ENCODE measurements around the gene LRMDA. TPM values are rescaled to one million over a fixed set of nuclear protein-coding genes. Genes with fewer than 3 reads are reported as not detected.
"Not testable (repeated sequence)": the region's sequence is repeated elsewhere in the genome, so short reads cannot be mapped to it uniquely, and the experiment has no call there.

Gene LRMDA
- total RNA-seq, 2 experiments from 2014 or later, result not detected

- POLR2A ChIA-PET, result no interaction called here
- no peak for DNase-seq
- CTCF ChIA-PET, result no interaction called here
- no peaks in the 10 kb centered on the region for H3K27me3 Mint-ChIP-seq
- no peaks in the 10 kb centered on the region for H3K9me3 Mint-ChIP-seq
- no peaks in the 10 kb centered on the region for H3K4me1 Mint-ChIP-seq
- H3K4me3 Mint-ChIP-seq, result no peak overlapping the region
- no peaks in the 10 kb centered on the region for H3K36me3 Mint-ChIP-seq (ENCODE audit: low read depth)
- no peak overlapping the region for H3K27ac Mint-ChIP-seq
Measured at GRCh38 chr10:75509706-75510105, 78.3 kb downstream of the LRMDA start.

- Mint-ChIP-seq H3K36me3 (ENCODE audit: low read depth) (no peaks in the 10 kb centered on the region), H3K27me3 (peaks cover 4% of the 10 kb centered on the region), H3K4me1 (no peaks in the 10 kb centered on the region), H3K9me3 (peaks cover 2% of the 10 kb centered on the region), H3K27ac (no peak overlapping the region), H3K4me3 (no peak overlapping the region)
- CTCF ChIA-PET, result no interaction called here
- no peak for DNase-seq
- POLR2A ChIA-PET, result no interaction called here
Measured at GRCh38 chr10:75511011-75511410, 79.6 kb downstream of the LRMDA start.

- CTCF ChIA-PET, result no interaction called here
- Mint-ChIP-seq H3K9me3 (peaks cover 2% of the 10 kb centered on the region), H3K4me1 (peaks cover 3% of the 10 kb centered on the region), H3K27me3 (peaks cover 5% of the 10 kb centered on the region), H3K36me3 (ENCODE audit: low read depth) (no peaks in the 10 kb centered on the region), H3K27ac (no peak overlapping the region), H3K4me3 (no peak overlapping the region)
- POLR2A ChIA-PET, result no interaction called here
- no peak for DNase-seq
Measured at GRCh38 chr10:75512203-75512933, 80.9 kb downstream of the LRMDA start.

DNA sequence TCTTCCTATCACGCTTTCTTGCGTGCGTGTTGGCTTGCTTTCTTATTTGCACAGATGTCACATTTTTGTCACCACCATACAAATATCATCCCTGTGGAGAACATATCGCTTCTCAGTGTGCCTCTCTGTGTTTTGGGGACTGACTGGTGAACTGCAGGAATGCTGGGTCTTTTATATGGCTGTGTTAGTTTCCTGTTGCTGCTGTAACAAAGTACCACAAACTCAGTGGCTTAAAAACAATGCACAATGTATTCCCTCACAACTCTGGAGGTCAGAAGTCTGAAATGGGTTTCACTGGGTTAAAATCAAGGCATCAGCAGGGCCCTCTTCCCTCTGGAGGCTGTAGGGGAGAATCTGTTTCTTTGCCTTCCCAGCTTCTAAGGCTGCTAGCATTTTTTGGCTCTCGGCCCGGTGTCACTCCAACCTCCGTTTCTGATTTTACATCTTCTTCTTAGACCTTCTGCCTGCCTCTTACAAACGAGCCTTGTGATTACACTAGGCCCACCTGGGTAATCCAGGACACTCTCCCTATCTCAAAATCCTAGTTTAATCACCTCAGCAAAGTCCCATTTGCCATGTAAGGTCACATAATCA, 82.0 kb downstream of the LRMDA start:
- no peak overlapping the region for H3K27ac Mint-ChIP-seq
- H3K9me3 Mint-ChIP-seq, result peaks cover 2% of the 10 kb centered on the region
- peaks cover 3% of the 10 kb centered on the region for H3K4me1 Mint-ChIP-seq
- no peak overlapping the region for H3K4me3 Mint-ChIP-seq
- DNase-seq, result no peak
- CTCF ChIA-PET, result no interaction called here
- peaks cover 8% of the 10 kb centered on the region for H3K27me3 Mint-ChIP-seq
- no peaks in the 10 kb centered on the region for H3K36me3 Mint-ChIP-seq (ENCODE audit: low read depth)
- POLR2A ChIA-PET, result no interaction called here

- no peak overlapping the region for H3K27ac Mint-ChIP-seq
- H3K27me3 Mint-ChIP-seq, result peaks cover 15% of the 10 kb centered on the region
- peaks cover 3% of the 10 kb centered on the region for H3K4me1 Mint-ChIP-seq
- H3K4me3 Mint-ChIP-seq, result no peak overlapping the region
- no peaks in the 10 kb centered on the region for H3K36me3 Mint-ChIP-seq (ENCODE audit: low read depth)
- DNase-seq, result no peak
- ChIA-PET POLR2A (no interaction called here), CTCF (no interaction called here)
- H3K9me3 Mint-ChIP-seq, result peaks cover 2% of the 10 kb centered on the region
Measured at GRCh38 chr10:75514830-75515229, 83.4 kb downstream of the LRMDA start.

GRCh38 chr10:75516154-75516553, 84.7 kb downstream of the LRMDA start:
- H3K4me1 Mint-ChIP-seq; H3K9me3 Mint-ChIP-seq; CTCF ChIA-PET; POLR2A ChIA-PET; H3K36me3 Mint-ChIP-seq (ENCODE audit: low read depth); DNase-seq; H3K4me3 Mint-ChIP-seq; H3K27ac Mint-ChIP-seq: not testable (repeated sequence)
- peaks cover 20% of the 10 kb centered on the region for H3K27me3 Mint-ChIP-seq

DNA sequence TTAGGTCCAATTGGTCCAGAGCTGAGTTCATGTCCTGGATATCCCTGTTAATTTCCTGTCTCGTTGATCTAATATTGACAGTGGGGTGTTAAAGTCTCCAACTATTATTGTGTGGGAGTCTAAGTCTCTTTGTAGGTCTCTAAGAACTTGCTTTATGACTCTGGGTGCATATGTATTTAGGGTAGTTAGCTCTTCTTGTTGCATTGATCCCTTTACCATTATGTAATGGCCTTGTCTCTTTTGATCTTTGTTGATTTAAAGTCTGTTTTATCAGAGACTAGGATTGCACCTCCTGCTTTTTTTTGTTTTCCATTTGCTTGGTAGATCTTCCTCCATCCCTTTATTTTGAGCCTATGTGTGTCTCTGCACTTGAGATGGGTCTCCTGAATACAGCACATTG, 87.8 kb downstream of the LRMDA start:
- CTCF ChIA-PET; H3K27ac Mint-ChIP-seq; H3K4me3 Mint-ChIP-seq; POLR2A ChIA-PET; H3K9me3 Mint-ChIP-seq; H3K36me3 Mint-ChIP-seq (ENCODE audit: low read depth); DNase-seq; H3K4me1 Mint-ChIP-seq: not testable (repeated sequence)
- H3K27me3 Mint-ChIP-seq, result peaks cover 20% of the 10 kb centered on the region

- CTCF ChIA-PET; H3K36me3 Mint-ChIP-seq (ENCODE audit: low read depth); H3K4me1 Mint-ChIP-seq; H3K4me3 Mint-ChIP-seq; H3K27ac Mint-ChIP-seq; DNase-seq; H3K9me3 Mint-ChIP-seq; POLR2A ChIA-PET: not testable (repeated sequence)
- H3K27me3 Mint-ChIP-seq, result peaks cover 17% of the 10 kb centered on the region
Measured at GRCh38 chr10:75521194-75521829, 89.9 kb downstream of the LRMDA start.

GRCh38 chr10:75525067-75525466, 93.6 kb downstream of the LRMDA start:
- H3K9me3 Mint-ChIP-seq, result no peaks in the 10 kb centered on the region
- no peaks in the 10 kb centered on the region for H3K4me1 Mint-ChIP-seq
- H3K27ac Mint-ChIP-seq, result no peak overlapping the region
- ChIA-PET POLR2A (no interaction called here), CTCF (no interaction called here)
- no peaks in the 10 kb centered on the region for H3K36me3 Mint-ChIP-seq (ENCODE audit: low read depth)
- H3K27me3 Mint-ChIP-seq, result peaks cover 3% of the 10 kb centered on the region
- DNase-seq, result no peak
- H3K4me3 Mint-ChIP-seq, result no peak overlapping the region

DNA sequence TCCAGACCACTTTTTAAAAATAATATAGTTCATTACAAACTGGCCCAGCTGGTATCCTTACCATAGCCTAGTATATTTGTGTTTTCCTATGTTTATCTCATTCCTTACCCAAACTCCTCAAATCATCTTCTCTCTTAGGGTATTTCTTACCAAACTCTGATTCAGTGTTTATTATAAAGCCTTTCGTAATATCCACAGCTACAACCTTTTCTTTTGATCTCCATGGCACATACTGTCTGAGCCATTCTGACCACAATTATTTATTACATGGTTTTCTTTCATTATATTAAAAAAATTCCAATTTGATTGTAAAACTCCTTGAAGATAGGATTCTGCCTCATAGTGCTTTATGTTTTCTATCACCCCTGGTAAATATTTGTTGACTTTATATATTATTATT, 94.2 kb downstream of the LRMDA start:
- no peak overlapping the region for H3K27ac Mint-ChIP-seq
- ChIA-PET CTCF (no interaction called here), POLR2A (no interaction called here)
- H3K9me3 Mint-ChIP-seq, result no peaks in the 10 kb centered on the region
- no peak for DNase-seq
- no peak overlapping the region for H3K4me3 Mint-ChIP-seq
- no peaks in the 10 kb centered on the region for H3K27me3 Mint-ChIP-seq
- H3K36me3 Mint-ChIP-seq (ENCODE audit: low read depth), result no peaks in the 10 kb centered on the region
- no peaks in the 10 kb centered on the region for H3K4me1 Mint-ChIP-seq

- Mint-ChIP-seq H3K27me3 (no peaks in the 10 kb centered on the region), H3K36me3 (ENCODE audit: low read depth) (no peaks in the 10 kb centered on the region), H3K9me3 (no peaks in the 10 kb centered on the region), H3K4me1 (no peaks in the 10 kb centered on the region), H3K4me3 (no peak overlapping the region), H3K27ac (no peak overlapping the region)
- ChIA-PET POLR2A (no interaction called here), CTCF (no interaction called here)
- DNase-seq, result no peak
Measured at GRCh38 chr10:75527542-75527941, 96.1 kb downstream of the LRMDA start.

DNA sequence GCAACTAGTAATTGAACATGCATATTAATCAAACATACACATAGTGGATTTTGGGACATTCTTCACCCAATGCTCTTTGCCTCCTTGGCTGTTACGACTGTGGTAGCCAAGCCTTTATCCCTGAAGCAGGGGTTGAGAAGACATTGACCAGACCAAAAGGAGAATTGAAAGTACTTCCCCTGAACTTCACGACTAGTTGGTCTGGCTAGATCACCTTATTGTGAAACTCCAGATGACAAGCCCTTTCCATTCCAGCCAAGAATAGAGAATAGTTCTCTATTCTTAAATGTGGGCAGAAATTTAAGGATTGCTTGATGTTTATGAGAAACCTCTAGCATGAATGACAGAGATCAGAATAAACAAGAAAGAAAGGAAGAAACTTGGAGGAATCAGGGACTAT, 97.0 kb downstream of the LRMDA start:
- Mint-ChIP-seq H3K4me3 (no peak overlapping the region), H3K9me3 (no peaks in the 10 kb centered on the region), H3K36me3 (ENCODE audit: low read depth) (no peaks in the 10 kb centered on the region), H3K4me1 (no peaks in the 10 kb centered on the region), H3K27me3 (no peaks in the 10 kb centered on the region), H3K27ac (no peak overlapping the region)
- DNase-seq, result no peak
- ChIA-PET POLR2A (no interaction called here), CTCF (no interaction called here)

GRCh38 chr10:75530299-75530698, 98.9 kb downstream of the LRMDA start:
- DNase-seq, result no peak
- Mint-ChIP-seq H3K36me3 (ENCODE audit: low read depth) (no peaks in the 10 kb centered on the region), H3K27me3 (no peaks in the 10 kb centered on the region)

DNA sequence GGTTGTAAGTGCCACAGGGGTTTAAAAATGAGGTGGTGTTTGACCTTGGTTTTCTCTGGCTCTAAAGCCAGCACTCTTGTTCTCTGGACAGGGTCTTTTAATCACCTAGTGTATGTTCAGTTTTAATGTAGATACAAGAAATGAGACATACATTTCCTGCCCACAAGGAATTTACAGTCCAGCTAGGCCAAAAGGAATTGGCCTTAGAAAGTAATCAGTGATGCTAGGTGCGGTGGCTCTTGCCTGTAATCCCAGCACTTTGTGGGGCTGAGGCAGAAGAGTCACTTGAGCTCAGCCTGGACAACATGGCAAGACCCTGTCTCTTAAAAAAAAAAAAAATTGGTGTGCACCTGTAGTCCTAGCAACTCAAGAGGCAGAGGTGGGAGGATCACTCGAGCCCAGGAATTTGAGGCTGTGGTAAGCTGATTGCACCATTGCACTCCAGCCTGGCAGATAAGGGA, 100.2 kb downstream of the LRMDA start:
- no peaks in the 10 kb centered on the region for H3K36me3 Mint-ChIP-seq (ENCODE audit: low read depth)
- no peaks in the 10 kb centered on the region for H3K4me1 Mint-ChIP-seq
- CTCF ChIA-PET, result no interaction called here
- H3K27me3 Mint-ChIP-seq, result peaks cover 3% of the 10 kb centered on the region
- H3K27ac Mint-ChIP-seq, result no peak overlapping the region
- POLR2A ChIA-PET, result no interaction called here
- H3K4me3 Mint-ChIP-seq, result no peak overlapping the region
- DNase-seq, result no peak
- H3K9me3 Mint-ChIP-seq, result no peaks in the 10 kb centered on the region

More at GRCh38 chr10:75530299-75530698, 98.9 kb downstream of the LRMDA start:
- Mint-ChIP-seq H3K9me3 (no peaks in the 10 kb centered on the region), H3K27ac (no peak overlapping the region), H3K4me1 (no peaks in the 10 kb centered on the region), H3K4me3 (no peak overlapping the region)
- ChIA-PET POLR2A (no interaction called here), CTCF (no interaction called here)
